ENCODE data around the gene SCRN2.
A peak's percentile ranks its signal among the peaks of the same experiment; 100 is the strongest.

SCRN2 gene

DNA sequence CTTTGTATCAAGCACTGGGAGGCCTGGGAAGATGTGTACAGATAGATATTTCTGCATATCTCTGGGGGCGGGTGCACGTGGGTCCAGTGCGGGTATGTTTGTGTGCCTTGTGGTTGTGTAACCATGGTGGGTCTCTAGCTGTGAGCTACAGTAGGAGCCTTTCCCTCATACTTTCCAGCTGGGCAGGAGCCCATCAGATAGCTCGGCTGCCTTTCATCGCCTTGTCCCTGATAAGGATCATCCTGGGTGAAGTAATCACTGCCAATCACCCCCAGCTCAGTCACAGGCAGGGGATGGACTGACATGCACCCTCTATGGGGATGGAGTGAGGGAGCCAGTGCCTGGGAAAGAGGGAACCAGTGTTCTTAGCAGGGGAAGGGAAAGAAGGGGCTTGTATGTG, 3.2 kb upstream of the SCRN2 start:
- DNase-seq (no peak), ATAC-seq (no peak)
- Mint-ChIP-seq H3K4me3 (no peak overlapping the region), H3K27me3 (peaks cover 43% of the 10 kb centered on the region), H3K27ac (no peak overlapping the region), H3K4me1 (peaks cover 27% of the 10 kb centered on the region), H3K9me3 (no peaks in the 10 kb centered on the region), H3K36me3 (ENCODE audit: low read depth) (no peaks in the 10 kb centered on the region)

DNA sequence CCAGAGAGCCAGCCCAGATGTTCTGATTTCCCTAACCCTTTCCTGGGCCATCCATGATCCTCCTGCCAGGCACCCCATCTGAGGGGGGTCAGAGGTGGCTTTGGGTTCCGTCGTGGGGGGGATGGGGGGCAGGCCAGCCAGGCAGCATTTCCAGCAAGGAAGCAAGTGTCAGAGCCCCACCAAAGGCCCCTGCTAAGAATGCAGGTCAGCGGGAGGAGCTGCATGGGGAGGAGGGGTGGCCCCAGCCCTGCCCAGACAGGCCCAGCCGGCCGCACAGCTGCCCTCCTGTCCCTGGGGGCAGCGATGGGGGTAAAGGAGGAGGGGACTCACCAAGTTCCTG, 2.3 kb upstream of the SCRN2 start:
- H3K27me3 Mint-ChIP-seq = peaks cover 34% of the 10 kb centered on the region
- no peak overlapping the region for H3K4me3 Mint-ChIP-seq
- H3K9me3 Mint-ChIP-seq = no peaks in the 10 kb centered on the region
- ATAC-seq = no peak
- no peak for DNase-seq
- no peak overlapping the region for H3K27ac Mint-ChIP-seq
- H3K36me3 Mint-ChIP-seq (ENCODE audit: low read depth) = no peaks in the 10 kb centered on the region
- H3K4me1 Mint-ChIP-seq = peaks cover 27% of the 10 kb centered on the region

DNA sequence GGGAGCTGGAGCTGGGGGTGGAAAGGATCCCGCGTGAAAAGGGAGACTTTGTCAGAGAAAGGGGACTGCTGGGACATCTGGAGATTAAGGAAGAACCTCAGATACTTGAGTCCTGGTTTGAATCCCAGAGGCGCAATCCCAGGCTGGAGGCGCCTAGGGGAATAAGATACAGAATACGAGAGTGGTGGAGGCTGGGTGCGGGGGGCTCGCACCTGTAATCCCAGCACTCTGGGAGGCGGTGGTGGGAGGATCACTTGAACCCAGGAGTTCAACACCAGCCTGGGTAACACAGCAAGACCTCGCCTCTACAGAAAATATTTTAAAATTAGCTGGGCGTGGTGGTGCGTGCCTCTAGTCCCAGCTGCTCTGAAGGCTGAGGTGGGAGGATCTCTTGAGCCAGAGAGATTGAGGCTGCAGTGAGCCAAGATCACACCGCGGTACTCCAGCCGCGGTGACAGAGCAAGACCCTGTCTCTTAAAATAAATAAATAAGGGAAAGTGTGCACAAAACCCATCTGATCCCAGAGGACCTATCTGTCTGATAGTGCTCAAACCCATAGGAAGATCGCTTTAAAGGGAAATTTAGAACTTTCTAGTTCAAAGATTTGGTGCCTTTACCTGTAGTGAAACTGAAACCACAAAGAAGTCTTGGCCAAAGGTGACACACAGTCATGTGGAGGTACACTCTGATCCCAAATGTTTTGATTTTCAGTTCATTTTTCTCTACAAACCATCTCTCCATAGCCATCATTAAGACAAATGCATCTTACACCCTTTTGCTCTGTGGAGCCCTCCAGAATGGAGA, 617 bp upstream of the SCRN2 start:
- peaks cover 25% of the 10 kb centered on the region for H3K27me3 Mint-ChIP-seq
- ATAC-seq = no peak
- H3K9me3 Mint-ChIP-seq = no peaks in the 10 kb centered on the region
- H3K4me1 Mint-ChIP-seq = peaks cover 27% of the 10 kb centered on the region
- DNase-seq = no peak
- no peaks in the 10 kb centered on the region for H3K36me3 Mint-ChIP-seq (ENCODE audit: low read depth)
- peak overlapping the region; percentile 89 for H3K27ac Mint-ChIP-seq
- peak overlapping the region; percentile 93 for H3K4me3 Mint-ChIP-seq

DNA sequence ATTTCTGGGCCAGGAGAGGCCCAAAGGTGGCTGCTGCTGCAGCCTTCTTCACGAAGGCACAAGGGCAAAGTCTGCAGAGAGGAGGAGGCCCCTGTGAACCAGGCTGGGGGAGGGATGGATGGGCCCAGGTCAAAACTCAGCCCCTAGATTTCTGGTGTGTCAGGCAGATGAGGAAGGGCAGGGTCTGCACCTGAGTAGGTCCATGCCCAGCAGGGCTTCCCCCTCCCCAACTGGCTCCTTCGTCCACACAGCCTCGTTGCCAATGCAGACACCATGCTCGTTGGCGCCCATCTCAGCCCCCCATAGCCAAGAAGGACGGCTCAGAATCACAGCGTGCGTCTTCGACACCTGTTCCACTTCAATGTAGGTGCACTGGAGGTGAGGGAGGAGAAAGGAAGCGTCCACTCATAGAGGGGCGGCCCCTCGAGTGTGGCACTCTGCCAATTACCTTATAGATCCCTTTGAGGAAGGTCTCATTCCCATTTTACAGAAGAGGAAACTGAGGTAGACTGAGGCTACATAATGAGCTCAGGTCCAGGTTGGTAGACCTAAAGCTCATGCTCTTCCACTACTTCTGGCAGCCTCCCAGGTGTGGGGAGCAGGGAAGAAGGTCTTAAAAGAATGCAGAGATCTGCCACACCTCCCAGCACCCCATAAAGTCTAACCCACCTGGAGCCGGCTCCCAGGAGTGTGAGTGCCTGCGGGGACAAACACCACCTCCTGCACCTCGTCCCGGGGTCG, 902 bp downstream of the SCRN2 start:
- H3K4me3 Mint-ChIP-seq = peak overlapping the region; percentile 93
- H3K27ac Mint-ChIP-seq = no peak overlapping the region
- no peak for DNase-seq
- no peak for ATAC-seq
- no peaks in the 10 kb centered on the region for H3K36me3 Mint-ChIP-seq (ENCODE audit: low read depth)
- H3K4me1 Mint-ChIP-seq = peaks cover 33% of the 10 kb centered on the region
- H3K27me3 Mint-ChIP-seq = peaks cover 11% of the 10 kb centered on the region
- H3K9me3 Mint-ChIP-seq = no peaks in the 10 kb centered on the region

DNA sequence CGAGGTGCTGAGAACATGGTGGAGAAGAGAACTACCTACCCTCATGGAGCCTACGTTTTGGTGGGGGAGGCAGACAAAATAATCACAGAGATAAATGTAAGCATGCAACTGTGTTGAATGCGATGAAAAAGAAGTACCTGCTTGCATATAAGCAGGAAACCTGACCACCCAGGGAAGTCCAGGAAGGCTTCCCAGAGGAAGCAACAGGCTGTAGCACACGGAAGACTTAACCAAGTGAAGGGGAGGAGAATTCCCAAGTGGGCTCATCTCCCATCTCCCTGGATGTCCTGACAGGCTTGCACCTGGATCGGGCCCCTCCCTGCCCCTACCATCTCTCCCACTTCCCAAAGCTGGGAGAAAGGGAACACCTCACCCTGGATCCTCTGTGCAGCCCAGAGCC, 2.0 kb downstream of the SCRN2 start:
- ATAC-seq (no peak), DNase-seq (no peak)
- peaks cover 42% of the 10 kb centered on the region for H3K4me1 Mint-ChIP-seq
- H3K36me3 Mint-ChIP-seq (ENCODE audit: low read depth) = no peaks in the 10 kb centered on the region
- no peak overlapping the region for H3K4me3 Mint-ChIP-seq
- no peak overlapping the region for H3K27ac Mint-ChIP-seq
- peaks cover under 1% of the 10 kb centered on the region for H3K27me3 Mint-ChIP-seq
- H3K9me3 Mint-ChIP-seq = no peaks in the 10 kb centered on the region

DNA sequence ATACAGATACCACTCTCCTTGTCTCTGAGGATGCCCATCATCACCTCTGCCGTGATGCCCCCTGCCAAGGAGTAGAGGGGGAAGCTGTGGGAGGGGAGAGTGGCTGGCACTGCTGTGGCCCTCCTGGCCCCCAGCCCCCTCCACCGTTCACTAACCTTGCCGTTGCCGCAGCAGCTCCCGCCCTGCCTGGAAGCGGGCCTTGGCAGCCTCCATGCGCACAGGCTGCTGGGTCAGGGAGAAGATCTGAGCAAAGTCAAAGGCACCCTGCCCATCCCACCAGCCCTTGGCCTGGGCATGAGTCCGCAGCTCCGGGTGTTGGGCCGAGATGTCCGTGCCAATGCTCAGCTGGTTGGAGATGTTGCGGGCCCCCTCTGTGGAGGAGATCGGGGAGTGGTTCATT, 2.4 kb downstream of the SCRN2 start:
- DNase-seq = no peak
- no peak overlapping the region for H3K4me3 Mint-ChIP-seq

DNA sequence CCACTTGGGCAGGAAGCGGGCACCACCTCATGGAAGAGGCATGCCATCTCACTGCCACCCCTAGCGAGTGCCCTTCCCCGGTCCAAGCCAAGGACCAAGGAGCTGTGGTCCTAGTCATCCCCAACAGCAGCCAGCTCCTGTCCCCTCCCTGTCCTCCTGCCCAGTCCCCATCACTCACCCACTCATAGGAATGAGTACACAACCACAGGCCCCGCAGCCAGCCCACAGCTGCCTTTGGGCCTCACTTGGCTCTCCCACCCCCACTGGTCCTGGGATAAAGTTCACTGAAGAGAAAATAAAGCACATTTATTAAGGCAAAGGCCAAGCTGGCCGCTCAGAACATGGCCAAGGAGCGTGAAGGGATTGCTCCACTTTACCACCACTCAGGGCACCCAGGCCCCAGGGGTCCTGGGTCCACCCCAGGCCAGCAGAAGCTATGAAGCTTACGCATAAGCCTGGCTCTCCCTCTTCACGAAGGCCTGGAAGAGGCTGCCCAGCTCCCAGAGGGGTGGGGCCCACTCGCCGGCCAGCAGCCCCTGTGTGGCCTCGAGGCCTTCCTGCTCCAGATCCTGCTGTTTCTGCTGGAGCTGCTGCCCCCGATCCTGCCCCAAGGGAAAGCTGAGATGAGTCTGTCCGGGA, 3.6 kb downstream of the SCRN2 start:
- DNase-seq (no peak), ATAC-seq (no peak)
- Mint-ChIP-seq H3K4me1 (peaks cover 41% of the 10 kb centered on the region), H3K36me3 (ENCODE audit: low read depth) (no peaks in the 10 kb centered on the region), H3K4me3 (no peak overlapping the region), H3K9me3 (no peaks in the 10 kb centered on the region), H3K27me3 (no peaks in the 10 kb centered on the region), H3K27ac (no peak overlapping the region)

More for the DNA sequence above, 2.4 kb downstream of the SCRN2 start:
- Mint-ChIP-seq H3K36me3 (ENCODE audit: low read depth) (no peaks in the 10 kb centered on the region), H3K4me1 (peaks cover 45% of the 10 kb centered on the region), H3K27ac (no peak overlapping the region), H3K27me3 (no peaks in the 10 kb centered on the region), H3K9me3 (no peaks in the 10 kb centered on the region)
- no peak for ATAC-seq

DNA sequence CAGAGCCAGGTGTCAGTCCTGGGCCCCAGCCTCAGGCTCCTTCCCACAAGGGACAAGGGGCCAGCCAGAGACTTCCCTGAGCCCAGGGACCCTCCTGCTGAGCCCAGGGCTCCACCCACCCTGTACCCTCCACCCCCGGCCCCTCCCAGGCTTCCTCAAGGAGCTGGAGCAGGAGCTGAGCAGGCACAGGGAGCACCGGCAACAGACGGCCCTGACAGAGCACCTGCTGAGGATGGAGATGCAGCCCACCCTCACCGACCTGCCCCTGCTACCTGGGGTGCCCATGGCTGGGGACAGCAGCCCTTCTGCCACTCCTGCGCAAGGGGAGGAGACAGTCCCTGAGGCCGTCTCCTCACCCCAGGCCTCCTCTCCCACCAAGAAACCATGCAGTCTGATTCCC, 4.5 kb downstream of the SCRN2 start:
- no peak for DNase-seq
- Mint-ChIP-seq H3K27ac (no peak overlapping the region), H3K27me3 (peaks cover under 1% of the 10 kb centered on the region), H3K4me1 (peaks cover 40% of the 10 kb centered on the region), H3K4me3 (no peak overlapping the region), H3K9me3 (no peaks in the 10 kb centered on the region), H3K36me3 (ENCODE audit: low read depth) (no peaks in the 10 kb centered on the region)
- ATAC-seq = no peak

DNA sequence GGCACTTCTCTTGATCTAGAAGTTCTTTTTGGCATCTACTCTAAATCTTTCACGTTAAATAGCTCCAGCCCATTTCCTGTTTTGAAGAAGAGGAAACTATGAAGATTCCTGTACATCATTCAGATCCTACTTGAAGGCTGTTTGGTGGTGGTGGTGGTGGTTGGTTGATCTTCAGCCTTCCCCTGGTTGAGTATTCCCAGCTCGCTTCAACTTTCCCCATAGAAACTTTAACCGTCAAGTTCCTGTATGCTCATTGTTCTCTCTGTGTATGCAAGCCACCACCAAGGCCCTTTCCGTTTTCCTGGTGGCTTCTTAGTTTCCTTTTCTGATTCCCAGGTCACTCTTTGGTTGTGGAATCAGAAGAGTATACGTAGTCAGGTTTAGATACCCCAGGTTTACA, 6.3 kb downstream of the SCRN2 start:
- DNase-seq (no peak), ATAC-seq (no peak)
- H3K4me1 Mint-ChIP-seq = peaks cover 40% of the 10 kb centered on the region
- H3K27ac Mint-ChIP-seq = no peak overlapping the region
- peaks cover 7% of the 10 kb centered on the region for H3K36me3 Mint-ChIP-seq (ENCODE audit: low read depth)
- H3K4me3 Mint-ChIP-seq = no peak overlapping the region
- peaks cover 2% of the 10 kb centered on the region for H3K27me3 Mint-ChIP-seq
- H3K9me3 Mint-ChIP-seq = no peaks in the 10 kb centered on the region

DNA sequence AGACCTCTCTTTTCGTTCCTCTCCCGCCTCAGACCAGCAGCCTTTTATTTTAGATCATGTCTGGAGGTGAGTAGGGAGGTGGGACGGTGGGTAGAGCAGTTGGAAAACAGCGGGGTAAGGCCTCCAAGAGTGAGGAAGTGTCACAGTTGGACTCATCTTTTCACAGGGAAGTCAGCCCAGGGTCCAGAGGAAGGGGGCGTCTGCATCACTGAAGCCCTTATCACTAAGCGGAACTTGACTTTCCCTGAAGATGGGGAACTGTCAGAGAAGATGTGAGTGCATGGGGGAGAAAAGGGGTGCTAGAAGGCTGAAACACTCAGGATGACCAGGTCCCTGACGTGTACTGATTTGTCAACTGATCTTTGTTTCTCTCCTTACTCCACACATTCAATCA, 9.1 kb downstream of the SCRN2 start:
- peaks cover 17% of the 10 kb centered on the region for H3K36me3 Mint-ChIP-seq (ENCODE audit: low read depth)
- peaks cover 2% of the 10 kb centered on the region for H3K27me3 Mint-ChIP-seq
- H3K9me3 Mint-ChIP-seq = no peaks in the 10 kb centered on the region
- peaks cover 46% of the 10 kb centered on the region for H3K4me1 Mint-ChIP-seq
- ATAC-seq (no peak), DNase-seq (no peak)
- peak overlapping the region; percentile 82 for H3K27ac Mint-ChIP-seq
- peak overlapping the region; percentile 92 for H3K4me3 Mint-ChIP-seq

DNA sequence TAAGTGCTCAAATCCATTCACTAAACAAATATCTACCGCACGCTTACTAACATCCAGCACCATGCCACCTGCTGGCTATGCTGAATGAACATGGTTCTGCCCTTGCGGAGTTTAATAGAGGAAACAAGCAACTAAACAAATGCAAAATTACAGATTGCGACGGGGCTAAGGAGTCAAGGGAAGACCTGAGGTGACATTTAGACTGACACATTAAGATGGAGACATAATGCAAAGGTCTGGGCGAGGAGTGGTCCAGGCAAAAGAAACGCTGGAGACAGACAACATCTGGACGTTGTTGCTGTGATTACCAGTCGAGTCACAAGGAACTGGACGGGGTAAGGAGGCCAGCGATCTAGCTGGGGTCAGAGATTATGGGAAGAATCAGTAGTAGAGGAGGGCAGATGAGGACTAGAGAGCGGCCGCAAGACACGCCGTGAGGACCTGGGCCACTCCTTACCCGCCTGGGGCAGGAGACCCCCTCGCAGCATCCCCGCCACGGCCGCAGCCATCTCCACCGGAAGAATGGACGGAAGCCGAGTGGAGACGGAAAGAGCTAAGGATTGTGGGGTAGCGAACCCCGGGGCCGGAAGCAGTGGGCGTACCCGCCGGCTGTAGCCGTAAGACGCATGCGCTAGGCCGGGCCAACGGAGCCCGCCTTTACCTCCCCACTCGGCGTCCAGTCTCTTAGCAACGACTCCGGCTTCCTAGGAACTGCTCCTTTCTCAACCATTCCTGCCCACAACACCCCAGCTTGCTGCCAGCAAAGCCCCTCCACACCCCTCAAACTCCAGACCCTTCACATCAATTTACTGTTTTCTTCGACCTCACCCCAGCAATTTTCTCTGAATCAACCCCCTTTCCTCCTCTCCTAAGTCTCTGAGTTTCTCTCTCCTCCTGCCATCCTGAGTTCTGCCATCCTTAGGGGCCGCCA, 9.8 kb downstream of the SCRN2 start, which contains the start of the genes LRRC46 and MRPL10:
LRRC46 (plus strand) TSS at position 668 of the 931 bp plus-strand sequence. CDS start 320 bp downstream, outside the sequence.
MRPL10 (minus strand) TSS at position 539 of the 931 bp plus-strand sequence; CDS start at position 509, 30 bp downstream.
- peaks cover 23% of the 10 kb centered on the region for H3K36me3 Mint-ChIP-seq (ENCODE audit: low read depth)
- peaks cover 46% of the 10 kb centered on the region for H3K4me1 Mint-ChIP-seq
- peaks cover 2% of the 10 kb centered on the region for H3K27me3 Mint-ChIP-seq
- DNase-seq (peak; percentile 95), ATAC-seq (peak; percentile 86)
- peak within 1 kb of the TSS; percentile 82 for H3K27ac Mint-ChIP-seq
- peak within 1 kb of the TSS; percentile 92 for H3K4me3 Mint-ChIP-seq
- H3K9me3 Mint-ChIP-seq = no peaks in the 10 kb centered on the region

DNA sequence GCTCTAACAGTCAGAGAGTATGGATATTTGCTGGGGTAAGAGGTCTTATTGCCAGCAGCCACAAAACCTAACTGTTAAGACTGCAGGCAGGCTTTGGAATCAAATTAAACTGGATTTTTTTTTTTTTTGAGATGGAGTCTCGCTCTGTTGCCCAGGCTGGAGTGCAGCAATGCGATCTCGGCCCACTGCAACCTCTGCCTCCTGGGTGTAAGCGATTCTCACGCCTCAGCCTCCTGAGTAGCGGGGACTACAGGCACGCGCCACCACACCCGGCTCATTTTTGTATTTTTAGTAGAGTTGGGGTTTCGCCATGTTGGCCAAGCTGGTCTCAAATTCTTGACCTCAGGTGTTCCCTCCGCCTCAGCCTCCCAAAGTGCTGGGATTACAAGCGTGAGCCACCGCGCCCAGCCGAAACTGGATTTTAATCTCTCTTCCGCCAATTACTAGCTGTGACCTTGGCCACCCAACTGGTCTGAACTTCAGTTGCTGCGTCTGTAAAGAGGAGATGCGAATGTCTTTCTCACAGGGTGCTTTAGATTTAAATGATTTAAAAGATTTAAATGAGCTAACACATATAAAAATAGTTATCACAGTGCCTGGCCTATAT, 10.6 kb downstream of the SCRN2 start:
- H3K9me3 Mint-ChIP-seq = no peaks in the 10 kb centered on the region
- peak overlapping the region; percentile 92 for H3K4me3 Mint-ChIP-seq
- no peak for DNase-seq
- H3K36me3 Mint-ChIP-seq (ENCODE audit: low read depth) = peaks cover 28% of the 10 kb centered on the region
- no peak for ATAC-seq
- peak overlapping the region; percentile 87 for H3K27ac Mint-ChIP-seq
- H3K27me3 Mint-ChIP-seq = peaks cover 2% of the 10 kb centered on the region
- H3K4me1 Mint-ChIP-seq = peaks cover 41% of the 10 kb centered on the region

DNA sequence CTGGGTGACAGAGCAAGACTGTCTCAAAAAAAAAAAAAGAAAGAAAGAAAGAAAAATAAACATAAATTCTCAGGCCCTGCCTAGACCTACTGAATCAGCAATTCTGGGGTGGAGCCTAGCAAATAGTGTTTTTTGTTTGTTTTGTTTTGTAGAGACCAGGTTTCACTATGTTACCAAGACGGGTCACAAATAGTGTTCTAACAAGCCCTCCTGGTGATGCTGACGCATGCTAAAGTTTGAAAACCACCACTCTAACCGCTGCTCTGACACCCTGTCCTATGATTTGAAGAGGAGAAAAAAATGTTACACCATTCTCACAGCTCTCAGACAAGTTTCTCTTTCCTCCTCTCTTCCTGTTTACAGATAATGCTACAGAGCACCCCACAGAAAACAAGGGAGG, 11.2 kb downstream of the SCRN2 start:
- peak; percentile 34 for ATAC-seq
- H3K27me3 Mint-ChIP-seq = peaks cover 2% of the 10 kb centered on the region
- peaks cover 31% of the 10 kb centered on the region for H3K36me3 Mint-ChIP-seq (ENCODE audit: low read depth)
- H3K9me3 Mint-ChIP-seq = no peaks in the 10 kb centered on the region
- H3K4me1 Mint-ChIP-seq = peaks cover 39% of the 10 kb centered on the region
- H3K4me3 Mint-ChIP-seq = peak overlapping the region; percentile 92
- DNase-seq = no peak
- H3K27ac Mint-ChIP-seq = peak overlapping the region; percentile 87

All from activated naive CD8-positive, alpha-beta T cell treated with anti-CD3 and anti-CD28 coated beads, Interleukin-2, amount 50 U/mL, for 24 hours (primary cell).